NB4 (cell line): ENCODE data around the gene ATP4B.

ENCODE experiments used
- DNase-seq: peaks from one replicate; pipeline ENCODE4 v3.0.0; 2010; ENCODE audit warnings: low read depth
- H3K4me3 ChIP-seq: one replicate; pipeline ENCODE4 v1.5.1; 2011; ENCODE audit warnings: mild to moderate bottlenecking, low read depth, low read length, moderate library complexity
- CTCF ChIP-seq: IDR thresholded peaks from one replicate; pipeline ENCODE4 v1.5.1; 2012; ENCODE audit warnings: low read depth, low read length
- MYC ChIP-seq: IDR thresholded peaks from 2 replicates; pipeline ENCODE4 v1.6.1; 2011; ENCODE audit warnings: low read depth, low read length
- POLR2A ChIP-seq: IDR thresholded peaks from 2 replicates; pipeline ENCODE4 v1.6.1; 2011; ENCODE audit warnings: mild to moderate bottlenecking; ENCODE audit not compliant: insufficient read length; ENCODE audit errors: extremely low read depth
- TF ChIP-seq, protein P1 (sequence below): IDR thresholded peaks from 2 replicates; pipeline ENCODE4 v1.6.1; 2011; ENCODE audit warnings: low read depth, low read length

Gene ATP4B

GRCh38 chr13:113657851-113658741 lies at the start of gene ATP4B:
ATP4B (minus strand) TSS chr13:113658198; CDS start chr13:113658144, 54 bp downstream.
- TF ChIP-seq MYC, result no peak
- TF ChIP-seq CTCF, result no peak
- TF ChIP-seq POLR2A, result no peak
- TF ChIP-seq, protein P1, sequence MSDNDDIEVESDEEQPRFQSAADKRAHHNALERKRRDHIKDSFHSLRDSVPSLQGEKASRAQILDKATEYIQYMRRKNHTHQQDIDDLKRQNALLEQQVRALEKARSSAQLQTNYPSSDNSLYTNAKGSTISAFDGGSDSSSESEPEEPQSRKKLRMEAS, result no peak
- no peak within 1 kb of the TSS for H3K4me3 ChIP-seq
- no peak for DNase-seq

DNA sequence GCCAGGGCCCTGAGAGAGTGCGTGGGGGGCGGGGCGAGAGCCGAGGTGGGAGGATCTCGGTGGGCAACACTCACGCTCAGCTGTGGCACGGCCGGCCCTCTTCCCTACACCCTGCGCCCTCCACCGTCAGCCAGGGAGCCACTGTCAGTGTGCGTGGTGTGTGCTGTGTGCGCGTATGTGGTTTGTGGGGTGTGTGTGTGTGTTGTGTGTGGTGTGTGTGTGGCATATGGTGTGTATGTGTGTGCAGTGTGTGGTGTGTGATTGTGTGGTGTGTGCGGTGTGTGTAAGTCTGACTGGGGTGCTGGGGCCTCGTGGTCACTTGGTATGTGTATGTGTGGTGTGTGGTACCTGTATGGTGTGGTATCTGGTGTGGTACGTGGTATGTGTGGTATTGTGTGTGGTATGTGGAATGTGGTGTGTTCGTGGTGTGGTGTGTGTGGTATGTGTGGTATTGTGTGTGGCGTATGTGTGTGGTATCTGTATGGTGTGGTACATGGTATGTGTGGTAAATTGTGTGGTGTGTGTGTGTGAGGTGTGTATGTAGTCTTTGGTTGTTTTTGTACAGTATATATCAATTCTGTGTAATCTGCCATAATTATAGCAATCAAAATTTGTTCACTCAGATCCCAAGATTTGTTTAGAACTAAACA lies 14.1 kb upstream of the ATP4B start:
- no peak for TF ChIP-seq POLR2A
- TF ChIP-seq CTCF, result no peak
- no peak overlapping the region for H3K4me3 ChIP-seq
- DNase-seq, result no peak

DNA sequence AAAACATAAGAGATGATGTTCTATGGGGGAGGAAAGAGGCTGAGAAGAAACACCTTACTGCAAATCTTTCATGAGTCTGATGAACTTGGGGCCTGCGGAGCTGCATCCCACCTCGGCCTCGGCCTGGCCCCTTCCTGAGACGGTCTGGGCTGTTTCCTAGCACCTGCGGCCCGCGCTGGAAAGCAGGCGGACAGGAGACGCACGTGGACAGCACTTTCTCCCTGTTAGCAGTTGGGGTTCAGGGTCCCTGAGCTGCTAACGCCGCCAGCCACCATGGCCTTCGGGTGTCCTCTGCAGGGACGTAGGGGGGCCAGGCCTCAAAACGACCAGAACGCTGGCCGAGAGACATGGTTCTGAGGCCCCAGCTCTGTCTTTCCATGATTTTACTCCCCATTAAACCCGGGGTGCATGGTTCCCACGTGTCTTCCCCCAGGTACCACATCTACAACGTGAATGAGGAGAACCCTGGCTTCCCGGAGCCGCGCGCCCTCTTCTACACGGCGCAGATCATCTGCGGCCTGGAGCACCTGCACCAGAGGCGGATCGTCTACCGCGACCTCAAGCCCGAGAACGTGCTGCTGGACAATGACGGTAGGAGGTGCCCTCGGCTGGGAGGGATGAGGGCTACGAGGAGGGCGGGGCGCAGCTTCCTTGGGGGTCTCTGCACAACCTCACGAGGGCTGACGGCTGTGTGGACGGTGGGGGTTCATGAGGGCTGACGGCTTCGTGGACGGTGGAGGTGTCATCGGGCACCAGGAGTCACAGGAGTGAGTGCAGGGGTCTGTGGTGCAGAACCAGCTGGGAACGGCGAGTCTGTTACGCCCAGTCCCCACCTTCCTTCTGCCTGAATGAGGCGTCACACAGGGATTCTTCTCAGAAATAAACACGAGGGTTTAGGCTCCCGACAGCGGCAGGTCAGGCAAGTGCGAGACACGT lies 13.3 kb upstream of the ATP4B start:
- no peak for TF ChIP-seq MYC
- no peak for TF ChIP-seq CTCF
- TF ChIP-seq, protein P1, result no peak
- TF ChIP-seq POLR2A, result no peak
- DNase-seq, result no peak
- no peak overlapping the region for H3K4me3 ChIP-seq

GRCh38 chr13:113670541-113670940 lies 12.5 kb upstream of the ATP4B start:
- no peak for TF ChIP-seq POLR2A
- TF ChIP-seq, protein P1, result no peak
- no peak for TF ChIP-seq MYC
- no peak for TF ChIP-seq CTCF
- DNase-seq, result no peak
- no peak overlapping the region for H3K4me3 ChIP-seq

- TF ChIP-seq MYC (no peak), CTCF (no peak), POLR2A (no peak)
- TF ChIP-seq, protein P1, result no peak
- DNase-seq, result no peak
- H3K4me3 ChIP-seq, result no peak overlapping the region
These were observed 11.8 kb upstream of the ATP4B start for GRCh38 chr13:113669755-113670341.
